GM12892 (cell line): ENCODE measurements around the gene RICTOR.

ENCODE experiments used
- POLR2A ChIP-seq: IDR thresholded peaks from 2 replicates; pipeline ENCODE4 v1.6.1; 2011; ENCODE audit warnings: low read depth, low read length, control low read depth
- POLR2AphosphoS5 ChIP-seq: IDR thresholded peaks from 2 replicates; pipeline ENCODE4 v1.6.1; 2011; ENCODE audit warnings: low read depth, low read length, control low read depth
- TAF1 ChIP-seq: IDR thresholded peaks from 2 replicates; pipeline ENCODE4 v1.6.1; 2011; ENCODE audit warnings: low read depth, mild to moderate bottlenecking, control low read depth, low read length, borderline replicate concordance

DNA sequence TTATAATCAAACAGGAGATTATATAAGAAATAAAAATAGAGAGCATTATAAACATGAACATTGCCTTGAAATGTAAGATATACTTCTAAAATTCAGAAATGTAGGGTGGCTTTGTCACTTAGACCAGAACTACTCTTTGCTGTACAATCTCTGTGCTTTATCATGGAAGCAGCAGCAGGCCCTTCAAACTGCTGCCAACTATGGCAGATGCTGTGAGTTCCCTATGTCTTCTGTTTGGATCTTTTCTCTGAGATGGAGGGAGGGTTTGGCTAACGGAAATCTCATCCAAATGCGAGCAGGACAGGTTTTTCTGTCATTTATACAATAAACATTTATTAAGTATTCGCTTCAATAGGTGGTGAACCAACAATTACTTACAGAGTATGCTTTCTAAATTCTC lies 34.8 kb upstream of the RICTOR start:
- no peak for TF ChIP-seq POLR2AphosphoS5
- TF ChIP-seq POLR2A = no peak
- TF ChIP-seq TAF1 = no peak
